WTC11 (cell line): Measurements from ENCODE around the gene CASKIN2. TPM values are rescaled to one million over a fixed set of nuclear protein-coding genes. Genes with fewer than 3 reads are reported as not detected.

Experiments used
- ATAC-seq: fragments of 200-7000 bp; cut with Tn5 transposase; 2 replicates; pipeline ENCODE4 v1.10.0; 2021; ENCODE audit warnings: mild to moderate bottlenecking, moderate library complexity
- CTCF ChIA-PET: fragments of 300-600 bp; sonication (Branson Sonifier 250); formaldehyde crosslinking; loops from one replicate; lab custom pipeline; 2021; ENCODE audit warnings: antibody characterized with exemption; lab: Charles Lee
- POLR2A ChIA-PET: fragments of 350-600 bp; sonication (Branson Sonifier 250); formaldehyde crosslinking; loops from one replicate; lab custom pipeline; 2021; ENCODE audit warnings: antibody characterized with exemption; lab: Charles Lee
- DNase-seq: peaks from one replicate; pipeline ENCODE4 v3.0.0; 2021; ENCODE audit warnings: low spot score
- H3K27ac Mint-ChIP-seq: 2 replicates; pipeline ENCODE4 v1.8.0; 2021; ENCODE audit warnings: mixed read lengths
- H3K27me3 Mint-ChIP-seq: 2 replicates; pipeline ENCODE4 v1.8.0; 2021; ENCODE audit warnings: low read depth, mild to moderate bottlenecking, moderate library complexity, mixed read lengths
- H3K36me3 Mint-ChIP-seq: 2 replicates; pipeline ENCODE4 v1.8.0; 2021; ENCODE audit warnings: mixed read lengths
- H3K4me1 Mint-ChIP-seq: 2 replicates; pipeline ENCODE4 v1.8.0; 2022; ENCODE audit warnings: mixed read lengths
- H3K4me3 Mint-ChIP-seq: 2 replicates; pipeline ENCODE4 v1.8.0; 2021; ENCODE audit warnings: mild to moderate bottlenecking, moderate library complexity, mixed read lengths
- H3K9me3 Mint-ChIP-seq: 2 replicates; pipeline ENCODE4 v1.8.0; 2021; ENCODE audit warnings: mixed read lengths
- ARID4B ChIP-seq: sonication (generic); formaldehyde crosslinking; IDR thresholded peaks from 2 replicates; pipeline ENCODE4 v1.8.0; 2023; ENCODE audit warnings: missing genetic modification reagents, mild to moderate bottlenecking, borderline replicate concordance
- ATF2 ChIP-seq: sonication (generic); formaldehyde crosslinking; IDR thresholded peaks from 2 replicates; pipeline ENCODE4 v1.8.1; 2022; ENCODE audit warnings: low read depth, missing genetic modification reagents, borderline replicate concordance
- ESRRA ChIP-seq: sonication (generic); formaldehyde crosslinking; IDR thresholded peaks from 2 replicates; pipeline ENCODE4 v1.8.1; 2022; ENCODE audit warnings: mild to moderate bottlenecking, missing genetic modification reagents, borderline replicate concordance
- FOXK1 ChIP-seq: sonication (generic); formaldehyde crosslinking; IDR thresholded peaks from 2 replicates; pipeline ENCODE4 v1.8.0; 2022; ENCODE audit warnings: mild to moderate bottlenecking, moderate library complexity, missing genetic modification reagents
- JUN ChIP-seq: sonication (generic); formaldehyde crosslinking; IDR thresholded peaks from 2 replicates; pipeline ENCODE4 v1.8.0; 2023; ENCODE audit warnings: mild to moderate bottlenecking, missing genetic modification reagents
- NFE2L1 ChIP-seq: sonication (generic); formaldehyde crosslinking; IDR thresholded peaks from 2 replicates; pipeline ENCODE4 v1.8.1; 2023; ENCODE audit warnings: missing genetic modification reagents
- NR2C2 ChIP-seq: sonication (generic); formaldehyde crosslinking; IDR thresholded peaks from 2 replicates; pipeline ENCODE4 v1.8.0; 2022; ENCODE audit warnings: mild to moderate bottlenecking, missing genetic modification reagents
- PRRX2 ChIP-seq: fragments of 250-450 bp; sonication (Bioruptor Pico); IDR thresholded peaks from 2 replicates; pipeline ENCODE4 v1.8.0; 2021; ENCODE audit warnings: mild to moderate bottlenecking
- TCF7 ChIP-seq: sonication (generic); formaldehyde crosslinking; IDR thresholded peaks from 2 replicates; pipeline ENCODE4 v1.8.0; 2022; ENCODE audit warnings: mild to moderate bottlenecking, low read depth, missing genetic modification reagents, moderate library complexity
- ZNF138 ChIP-seq: sonication (generic); formaldehyde crosslinking; conservative IDR thresholded peaks from 2 replicates; pipeline ENCODE4 v1.8.1; 2022; ENCODE audit warnings: mild to moderate bottlenecking, moderate library complexity, missing genetic modification reagents
- ZSCAN18 ChIP-seq: fragments of 250-450 bp; sonication (Bioruptor Pico); IDR thresholded peaks from 2 replicates; pipeline ENCODE4 v2.1.2; 2022; ENCODE audit warnings: mild to moderate bottlenecking, moderate library complexity
- total RNA-seq: library from RNA; stranded (reverse); gene quantifications from 3 replicates; pipeline ENCODE4 v1.2.3, GENCODE V29; 2021
- TF ChIP-seq, protein P1 (sequence below): sonication (generic); formaldehyde crosslinking; IDR thresholded peaks from 2 replicates; pipeline ENCODE4 v1.8.1; 2023; ENCODE audit warnings: mild to moderate bottlenecking, missing genetic modification reagents, borderline replicate concordance
- TF ChIP-seq, protein P2 (sequence below): sonication (generic); formaldehyde crosslinking; IDR thresholded peaks from 2 replicates; pipeline ENCODE4 v1.8.0; 2023; ENCODE audit warnings: mild to moderate bottlenecking, missing genetic modification reagents
- TF ChIP-seq, protein P3 (sequence below): sonication (generic); formaldehyde crosslinking; IDR thresholded peaks from 2 replicates; pipeline ENCODE4 v1.8.1; 2023; ENCODE audit warnings: mild to moderate bottlenecking, missing genetic modification reagents, moderate library complexity
- TF ChIP-seq, protein P4 (sequence below): sonication (generic); formaldehyde crosslinking; IDR thresholded peaks from 2 replicates; pipeline ENCODE4 v1.8.0; 2022; ENCODE audit warnings: missing genetic modification reagents

The CASKIN2 gene
- total RNA-seq, 1 experiment from 2014 or later = 31.9 TPM

- CTCF ChIA-PET = interaction anchor here (0.5 to 1.1 kb wide), 5 partner anchors 17 to 206 kb away, joined by 3 to 4 read pairs (median 3); partner anchors contain the start of gene MIF4GD
- Mint-ChIP-seq H3K4me3 (no peak overlapping the region), H3K27me3 (no peaks in the 10 kb centered on the region), H3K4me1 (no peaks in the 10 kb centered on the region), H3K27ac (no peak overlapping the region), H3K36me3 (no peaks in the 10 kb centered on the region; the same call in 1 of the 2 replicates), H3K9me3 (no peaks in the 10 kb centered on the region)
- DNase-seq (no peak), ATAC-seq (no peak)
- TF ChIP-seq, protein P1, sequence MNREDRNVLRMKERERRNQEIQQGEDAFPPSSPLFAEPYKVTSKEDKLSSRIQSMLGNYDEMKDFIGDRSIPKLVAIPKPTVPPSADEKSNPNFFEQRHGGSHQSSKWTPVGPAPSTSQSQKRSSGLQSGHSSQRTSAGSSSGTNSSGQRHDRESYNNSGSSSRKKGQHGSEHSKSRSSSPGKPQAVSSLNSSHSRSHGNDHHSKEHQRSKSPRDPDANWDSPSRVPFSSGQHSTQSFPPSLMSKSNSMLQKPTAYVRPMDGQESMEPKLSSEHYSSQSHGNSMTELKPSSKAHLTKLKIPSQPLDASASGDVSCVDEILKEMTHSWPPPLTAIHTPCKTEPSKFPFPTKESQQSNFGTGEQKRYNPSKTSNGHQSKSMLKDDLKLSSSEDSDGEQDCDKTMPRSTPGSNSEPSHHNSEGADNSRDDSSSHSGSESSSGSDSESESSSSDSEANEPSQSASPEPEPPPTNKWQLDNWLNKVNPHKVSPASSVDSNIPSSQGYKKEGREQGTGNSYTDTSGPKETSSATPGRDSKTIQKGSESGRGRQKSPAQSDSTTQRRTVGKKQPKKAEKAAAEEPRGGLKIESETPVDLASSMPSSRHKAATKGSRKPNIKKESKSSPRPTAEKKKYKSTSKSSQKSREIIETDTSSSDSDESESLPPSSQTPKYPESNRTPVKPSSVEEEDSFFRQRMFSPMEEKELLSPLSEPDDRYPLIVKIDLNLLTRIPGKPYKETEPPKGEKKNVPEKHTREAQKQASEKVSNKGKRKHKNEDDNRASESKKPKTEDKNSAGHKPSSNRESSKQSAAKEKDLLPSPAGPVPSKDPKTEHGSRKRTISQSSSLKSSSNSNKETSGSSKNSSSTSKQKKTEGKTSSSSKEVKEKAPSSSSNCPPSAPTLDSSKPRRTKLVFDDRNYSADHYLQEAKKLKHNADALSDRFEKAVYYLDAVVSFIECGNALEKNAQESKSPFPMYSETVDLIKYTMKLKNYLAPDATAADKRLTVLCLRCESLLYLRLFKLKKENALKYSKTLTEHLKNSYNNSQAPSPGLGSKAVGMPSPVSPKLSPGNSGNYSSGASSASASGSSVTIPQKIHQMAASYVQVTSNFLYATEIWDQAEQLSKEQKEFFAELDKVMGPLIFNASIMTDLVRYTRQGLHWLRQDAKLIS (CRISPR knock-in tag) = no peak
- TF ChIP-seq PRRX2 (CRISPR knock-in tag) (no peak), JUN (CRISPR knock-in tag) (no peak), ARID4B (CRISPR knock-in tag) (no peak), NFE2L1 (CRISPR knock-in tag) (no peak), ZNF138 (CRISPR knock-in tag) (no peak), TCF7 (no peak), ATF2 (no peak)
- TF ChIP-seq, protein P2, sequence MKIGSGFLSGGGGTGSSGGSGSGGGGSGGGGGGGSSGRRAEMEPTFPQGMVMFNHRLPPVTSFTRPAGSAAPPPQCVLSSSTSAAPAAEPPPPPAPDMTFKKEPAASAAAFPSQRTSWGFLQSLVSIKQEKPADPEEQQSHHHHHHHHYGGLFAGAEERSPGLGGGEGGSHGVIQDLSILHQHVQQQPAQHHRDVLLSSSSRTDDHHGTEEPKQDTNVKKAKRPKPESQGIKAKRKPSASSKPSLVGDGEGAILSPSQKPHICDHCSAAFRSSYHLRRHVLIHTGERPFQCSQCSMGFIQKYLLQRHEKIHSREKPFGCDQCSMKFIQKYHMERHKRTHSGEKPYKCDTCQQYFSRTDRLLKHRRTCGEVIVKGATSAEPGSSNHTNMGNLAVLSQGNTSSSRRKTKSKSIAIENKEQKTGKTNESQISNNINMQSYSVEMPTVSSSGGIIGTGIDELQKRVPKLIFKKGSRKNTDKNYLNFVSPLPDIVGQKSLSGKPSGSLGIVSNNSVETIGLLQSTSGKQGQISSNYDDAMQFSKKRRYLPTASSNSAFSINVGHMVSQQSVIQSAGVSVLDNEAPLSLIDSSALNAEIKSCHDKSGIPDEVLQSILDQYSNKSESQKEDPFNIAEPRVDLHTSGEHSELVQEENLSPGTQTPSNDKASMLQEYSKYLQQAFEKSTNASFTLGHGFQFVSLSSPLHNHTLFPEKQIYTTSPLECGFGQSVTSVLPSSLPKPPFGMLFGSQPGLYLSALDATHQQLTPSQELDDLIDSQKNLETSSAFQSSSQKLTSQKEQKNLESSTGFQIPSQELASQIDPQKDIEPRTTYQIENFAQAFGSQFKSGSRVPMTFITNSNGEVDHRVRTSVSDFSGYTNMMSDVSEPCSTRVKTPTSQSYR = no peak
- POLR2A ChIA-PET = interaction anchor here (0.5 to 0.6 kb wide), 2 partner anchors 110 to 713 kb away, joined by 6 to 8 read pairs; no protein-coding TSS in a partner anchor
Measured at GRCh38 chr17:75468779-75469373, 46.5 kb downstream of the CASKIN2 start.

DNA sequence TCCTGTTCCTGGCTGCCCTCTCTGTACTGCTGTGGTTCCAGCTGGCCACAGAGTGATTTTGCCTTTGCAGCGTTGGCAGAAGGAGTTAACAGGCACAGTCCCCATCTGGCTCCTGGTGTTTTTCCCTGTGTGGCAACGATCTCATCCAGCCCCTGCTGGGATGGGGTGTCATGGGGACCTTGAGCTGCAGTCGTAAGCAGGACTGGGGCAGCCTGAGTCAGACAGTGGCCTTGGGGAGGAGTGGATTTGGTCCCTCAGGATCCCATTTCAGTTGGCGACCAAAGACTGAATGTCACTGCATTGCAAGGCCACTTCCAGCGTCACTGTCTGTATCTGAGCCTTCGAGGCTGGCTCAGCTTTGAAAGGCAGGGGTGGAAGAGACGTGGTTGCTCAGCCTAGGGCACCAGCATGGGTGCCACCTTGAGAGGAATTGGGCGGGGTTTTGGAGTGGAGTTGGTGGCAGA is 47.0 kb downstream of the CASKIN2 start:
- peak overlapping the region; percentile 42; the same call in 1 of the 2 replicates for H3K27ac Mint-ChIP-seq
- H3K4me3 Mint-ChIP-seq = no peak overlapping the region
- no peak for DNase-seq
- ChIA-PET POLR2A (interaction anchor here (0.5 to 0.6 kb wide), 2 partner anchors 110 to 712 kb away, joined by 6 to 8 read pairs; no protein-coding TSS in a partner anchor), CTCF (interaction anchor here (0.5 to 1.1 kb wide), 4 partner anchors 180 to 205 kb away, joined by 3 to 4 read pairs (median 3); partner anchors contain the start of gene MIF4GD)
- H3K9me3 Mint-ChIP-seq = no peaks in the 10 kb centered on the region
- no peaks in the 10 kb centered on the region; the same call in 1 of the 2 replicates for H3K36me3 Mint-ChIP-seq
- no peak for ATAC-seq
- H3K4me1 Mint-ChIP-seq = no peaks in the 10 kb centered on the region
- H3K27me3 Mint-ChIP-seq = no peaks in the 10 kb centered on the region
- TF ChIP-seq, protein P3, sequence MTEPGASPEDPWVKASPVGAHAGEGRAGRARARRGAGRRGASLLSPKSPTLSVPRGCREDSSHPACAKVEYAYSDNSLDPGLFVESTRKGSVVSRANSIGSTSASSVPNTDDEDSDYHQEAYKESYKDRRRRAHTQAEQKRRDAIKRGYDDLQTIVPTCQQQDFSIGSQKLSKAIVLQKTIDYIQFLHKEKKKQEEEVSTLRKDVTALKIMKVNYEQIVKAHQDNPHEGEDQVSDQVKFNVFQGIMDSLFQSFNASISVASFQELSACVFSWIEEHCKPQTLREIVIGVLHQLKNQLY (CRISPR knock-in tag) = no peak
- TF ChIP-seq ZSCAN18 (no peak), ESRRA (CRISPR knock-in tag) (no peak), NR2C2 (no peak), FOXK1 (CRISPR knock-in tag) (no peak)
- TF ChIP-seq, protein P4, sequence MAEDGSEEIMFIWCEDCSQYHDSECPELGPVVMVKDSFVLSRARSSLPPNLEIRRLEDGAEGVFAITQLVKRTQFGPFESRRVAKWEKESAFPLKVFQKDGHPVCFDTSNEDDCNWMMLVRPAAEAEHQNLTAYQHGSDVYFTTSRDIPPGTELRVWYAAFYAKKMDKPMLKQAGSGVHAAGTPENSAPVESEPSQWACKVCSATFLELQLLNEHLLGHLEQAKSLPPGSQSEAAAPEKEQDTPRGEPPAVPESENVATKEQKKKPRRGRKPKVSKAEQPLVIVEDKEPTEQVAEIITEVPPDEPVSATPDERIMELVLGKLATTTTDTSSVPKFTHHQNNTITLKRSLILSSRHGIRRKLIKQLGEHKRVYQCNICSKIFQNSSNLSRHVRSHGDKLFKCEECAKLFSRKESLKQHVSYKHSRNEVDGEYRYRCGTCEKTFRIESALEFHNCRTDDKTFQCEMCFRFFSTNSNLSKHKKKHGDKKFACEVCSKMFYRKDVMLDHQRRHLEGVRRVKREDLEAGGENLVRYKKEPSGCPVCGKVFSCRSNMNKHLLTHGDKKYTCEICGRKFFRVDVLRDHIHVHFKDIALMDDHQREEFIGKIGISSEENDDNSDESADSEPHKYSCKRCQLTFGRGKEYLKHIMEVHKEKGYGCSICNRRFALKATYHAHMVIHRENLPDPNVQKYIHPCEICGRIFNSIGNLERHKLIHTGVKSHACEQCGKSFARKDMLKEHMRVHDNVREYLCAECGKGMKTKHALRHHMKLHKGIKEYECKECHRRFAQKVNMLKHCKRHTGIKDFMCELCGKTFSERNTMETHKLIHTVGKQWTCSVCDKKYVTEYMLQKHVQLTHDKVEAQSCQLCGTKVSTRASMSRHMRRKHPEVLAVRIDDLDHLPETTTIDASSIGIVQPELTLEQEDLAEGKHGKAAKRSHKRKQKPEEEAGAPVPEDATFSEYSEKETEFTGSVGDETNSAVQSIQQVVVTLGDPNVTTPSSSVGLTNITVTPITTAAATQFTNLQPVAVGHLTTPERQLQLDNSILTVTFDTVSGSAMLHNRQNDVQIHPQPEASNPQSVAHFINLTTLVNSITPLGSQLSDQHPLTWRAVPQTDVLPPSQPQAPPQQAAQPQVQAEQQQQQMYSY (CRISPR knock-in tag) = no peak
